ENCODE results near the gene PSMD1. TPM values are rescaled to one million over a fixed set of nuclear protein-coding genes. Genes with fewer than 3 reads are reported as not detected.

Gene PSMD1
- total RNA-seq, 4 donors from 2014 or later, result 45.5 to 60.2 (median 56.8) TPM

GRCh38 chr2:231052494-231053451 lies 3.9 kb upstream of the PSMD1 start:
- Histone ChIP-seq H3K27ac (no peak overlapping the region), H3K27me3 (peaks cover 4% of the 10 kb centered on the region), H3K9me3 (no peaks in the 10 kb centered on the region), H3K36me3 (no peaks in the 10 kb centered on the region), H3K4me1 (peaks cover 13% of the 10 kb centered on the region), H3K4me3 (peak overlapping the region; percentile 67)
- 10% methylated on average over 44 of the region's 62 CpGs for WGBS
- DNase-seq (ENCODE audit: low spot score in 2 of 2), result peak; percentile 84 to 88
- TF ChIP-seq CTCF (IDR thresholded peaks at IDR 0.05), result peak; percentile 46 to 98
- TF ChIP-seq POLR2AphosphoS5 (IDR thresholded peaks at IDR 0.05), result no peak

GRCh38 chr2:231053846-231054245 lies 2.8 kb upstream of the PSMD1 start:
- H3K4me1 ChIP-seq, result peaks cover 24% of the 10 kb centered on the region
- H3K27me3 ChIP-seq, result peaks cover 4% of the 10 kb centered on the region
- no peaks in the 10 kb centered on the region for H3K36me3 ChIP-seq
- DNase-seq (ENCODE audit: low spot score in 2 of 2), result no peak
- WGBS, result 80% methylated on average over 6 of the region's 6 CpGs
- H3K9me3 ChIP-seq, result no peaks in the 10 kb centered on the region
- no peak overlapping the region for H3K4me3 ChIP-seq
- H3K27ac ChIP-seq, result no peak overlapping the region
- TF ChIP-seq POLR2A (IDR thresholded peaks at IDR 0.05) (no peak), POLR2AphosphoS5 (IDR thresholded peaks at IDR 0.05) (no peak), CTCF (IDR thresholded peaks at IDR 0.05) (no peak), EP300 (IDR thresholded peaks at IDR 0.05) (no peak)

- Histone ChIP-seq H3K27ac (no peak overlapping the region), H3K36me3 (peaks cover 4% of the 10 kb centered on the region), H3K9me3 (no peaks in the 10 kb centered on the region), H3K4me3 (peak overlapping the region; percentile 93), H3K27me3 (no peaks in the 10 kb centered on the region), H3K4me1 (peaks cover 32% of the 10 kb centered on the region)
- no peak for TF ChIP-seq CTCF (IDR thresholded peaks at IDR 0.05)
- no peak for TF ChIP-seq EP300 (IDR thresholded peaks at IDR 0.05)
- no peak for TF ChIP-seq POLR2AphosphoS5 (IDR thresholded peaks at IDR 0.05)
- WGBS, result 9% methylated on average over 10 of the region's 10 CpGs
- DNase-seq (ENCODE audit: low spot score in 2 of 2), result no peak
These were observed 923 bp downstream of the PSMD1 start for GRCh38 chr2:231057590-231057989.

GRCh38 chr2:231058761-231059550 lies 2.3 kb downstream of the PSMD1 start:
- no peak overlapping the region for H3K27ac ChIP-seq
- WGBS, result 76% methylated on average over 4 of the region's 4 CpGs
- H3K4me3 ChIP-seq, result no peak overlapping the region

More at GRCh38 chr2:231058761-231059550, 2.3 kb downstream of the PSMD1 start:
- TF ChIP-seq EP300 (IDR thresholded peaks at IDR 0.05) (no peak), POLR2A (IDR thresholded peaks at IDR 0.05) (no peak), CTCF (IDR thresholded peaks at IDR 0.05) (no peak), POLR2AphosphoS5 (IDR thresholded peaks at IDR 0.05) (no peak)
- peaks cover 17% of the 10 kb centered on the region for H3K36me3 ChIP-seq
- peaks cover 27% of the 10 kb centered on the region for H3K4me1 ChIP-seq
- DNase-seq (ENCODE audit: low spot score in 2 of 2), result no peak
- no peaks in the 10 kb centered on the region for H3K27me3 ChIP-seq
- H3K9me3 ChIP-seq, result no peaks in the 10 kb centered on the region

Measured in suprapubic skin (tissue), 4 donors.